GM21723 (cell line): Measurements from ENCODE around the gene ZNF275.
"Not testable (repeated sequence)": the region's sequence is repeated elsewhere in the genome, so short reads cannot be mapped to it uniquely, and the experiment has no call there.

Experiments used
- ATAC-seq: cut with Tn5 transposase; IDR thresholded peaks from one replicate; pipeline ENCODE4 v1.9.1; 2021; ENCODE audit warnings: mild to moderate bottlenecking, moderate library complexity; ENCODE audit not compliant: unreplicated experiment

ZNF275 gene, protein sequence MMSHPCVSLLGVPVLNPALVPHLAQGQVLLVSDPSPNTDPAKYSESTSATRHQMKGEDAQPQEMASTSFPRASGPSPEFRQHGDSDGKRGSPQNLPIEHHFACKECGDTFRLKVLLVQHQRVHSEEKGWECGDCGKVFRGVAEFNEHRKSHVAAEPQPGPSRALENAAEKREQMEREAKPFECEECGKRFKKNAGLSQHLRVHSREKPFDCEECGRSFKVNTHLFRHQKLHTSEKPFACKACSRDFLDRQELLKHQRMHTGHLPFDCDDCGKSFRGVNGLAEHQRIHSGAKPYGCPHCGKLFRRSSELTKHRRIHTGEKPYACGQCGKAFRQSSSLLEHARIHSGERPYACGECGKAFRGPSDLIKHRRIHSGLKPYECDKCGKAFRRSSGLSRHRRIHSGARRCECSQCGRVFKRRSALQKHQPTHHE

DNA sequence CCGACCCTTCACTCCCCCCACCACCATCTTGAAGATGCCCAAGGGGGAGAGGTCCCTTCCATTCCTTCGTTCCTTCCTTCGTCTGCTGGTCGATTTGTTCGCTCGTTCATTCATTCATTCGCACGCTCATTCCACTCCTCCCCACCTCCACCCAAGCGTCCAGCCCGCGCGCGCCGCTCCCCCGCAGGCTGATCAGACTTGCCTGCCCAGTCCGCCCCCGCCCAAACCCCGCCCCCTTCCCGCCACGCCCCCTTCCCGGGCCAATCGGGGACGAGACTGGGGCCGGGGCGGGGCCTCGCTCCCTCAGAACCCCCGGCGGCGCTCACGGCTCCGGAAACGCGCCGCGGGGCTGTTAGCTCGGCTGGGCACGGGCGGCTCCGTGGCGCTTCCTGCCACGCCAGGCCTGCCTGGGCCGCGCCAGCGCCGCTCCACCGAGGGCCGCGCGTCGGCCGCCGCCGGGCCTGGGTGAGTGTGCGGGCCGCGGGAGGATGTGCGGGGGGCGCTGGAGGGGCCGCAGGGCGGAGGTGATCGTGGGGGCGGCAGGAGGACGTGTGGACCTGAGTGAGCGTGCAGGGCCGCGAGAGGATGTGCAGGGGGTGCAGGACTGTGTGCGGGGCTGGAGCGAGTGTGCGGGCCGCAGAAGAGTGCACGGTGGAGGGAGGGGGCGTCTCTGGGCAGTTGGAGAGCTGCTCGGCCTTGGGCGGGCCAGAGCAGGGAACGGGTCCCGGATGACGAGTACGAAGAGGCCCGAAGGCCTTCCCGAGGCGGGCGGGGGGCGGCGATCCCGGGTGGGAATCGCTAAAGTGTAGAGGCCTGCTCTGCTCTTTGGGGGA lies at the start of gene ZNF275:
TSS of gene ZNF275 (plus strand) at position 333 of the 833 bp plus-strand sequence. CDS start 2,527 bp downstream, outside the sequence.
- peak; percentile 83 for ATAC-seq

DNA sequence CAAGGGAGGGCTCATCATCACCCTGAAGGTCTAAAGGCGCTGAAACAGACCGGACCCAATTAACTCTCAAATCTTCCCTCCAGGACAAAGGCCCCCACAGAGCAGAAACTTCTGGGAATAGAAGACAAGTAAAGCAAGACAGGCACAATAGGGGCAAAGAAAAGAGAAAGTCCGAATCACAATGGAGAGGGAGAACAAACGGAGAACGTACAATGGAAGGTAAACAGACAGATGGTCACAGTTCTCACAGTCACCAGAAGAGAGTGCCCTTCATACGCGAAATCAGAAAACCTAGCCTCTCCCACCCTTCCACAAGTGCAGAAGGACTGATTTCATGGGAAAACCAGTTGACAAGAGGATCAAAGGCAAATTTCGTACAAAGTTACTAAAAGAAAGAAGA lies 48.3 kb upstream of the ZNF275 start:
- ATAC-seq: not testable (repeated sequence)

GRCh38 chrX:153288807-153289206 lies 45.1 kb upstream of the ZNF275 start:
- ATAC-seq: not testable (repeated sequence)

DNA sequence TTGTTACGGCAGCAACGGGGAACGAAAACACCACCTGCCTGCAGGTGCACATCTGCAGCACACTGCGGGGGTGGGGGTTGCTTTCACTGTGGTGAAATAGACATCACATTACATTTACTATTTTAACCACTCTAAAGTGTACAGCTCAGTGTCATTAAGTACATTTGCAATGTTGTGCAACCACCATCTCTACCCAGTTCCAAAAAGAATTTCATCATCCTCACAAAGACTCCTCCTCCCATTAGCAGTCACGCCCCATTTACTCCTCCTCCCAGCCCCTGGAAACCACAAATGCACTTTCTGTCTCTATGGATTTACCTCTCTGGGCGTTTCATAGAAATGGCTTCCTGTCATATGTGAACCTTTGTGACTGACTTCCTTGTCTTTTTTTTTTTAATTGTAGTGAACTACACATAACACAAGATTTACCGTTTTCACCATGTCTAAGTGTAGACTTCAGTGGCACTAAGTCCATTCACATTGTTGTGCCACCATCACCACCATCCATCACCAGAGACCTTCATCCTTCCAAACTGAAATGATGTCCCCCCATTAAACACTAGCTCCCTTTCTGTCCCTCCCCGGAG lies 40.4 kb upstream of the ZNF275 start:
- peak; percentile 67 for ATAC-seq

- no peak for ATAC-seq
Measured at GRCh38 chrX:153297376-153297775, 36.6 kb upstream of the ZNF275 start.

- ATAC-seq: no peak
Measured at GRCh38 chrX:153299855-153300254, 34.1 kb upstream of the ZNF275 start.

GRCh38 chrX:153301746-153302145 lies 32.2 kb upstream of the ZNF275 start:
- no peak for ATAC-seq

- no peak for ATAC-seq
Measured at GRCh38 chrX:153302796-153303195, 31.2 kb upstream of the ZNF275 start.

GRCh38 chrX:153303276-153304262 lies 30.4 kb upstream of the ZNF275 start:
- no peak for ATAC-seq

DNA sequence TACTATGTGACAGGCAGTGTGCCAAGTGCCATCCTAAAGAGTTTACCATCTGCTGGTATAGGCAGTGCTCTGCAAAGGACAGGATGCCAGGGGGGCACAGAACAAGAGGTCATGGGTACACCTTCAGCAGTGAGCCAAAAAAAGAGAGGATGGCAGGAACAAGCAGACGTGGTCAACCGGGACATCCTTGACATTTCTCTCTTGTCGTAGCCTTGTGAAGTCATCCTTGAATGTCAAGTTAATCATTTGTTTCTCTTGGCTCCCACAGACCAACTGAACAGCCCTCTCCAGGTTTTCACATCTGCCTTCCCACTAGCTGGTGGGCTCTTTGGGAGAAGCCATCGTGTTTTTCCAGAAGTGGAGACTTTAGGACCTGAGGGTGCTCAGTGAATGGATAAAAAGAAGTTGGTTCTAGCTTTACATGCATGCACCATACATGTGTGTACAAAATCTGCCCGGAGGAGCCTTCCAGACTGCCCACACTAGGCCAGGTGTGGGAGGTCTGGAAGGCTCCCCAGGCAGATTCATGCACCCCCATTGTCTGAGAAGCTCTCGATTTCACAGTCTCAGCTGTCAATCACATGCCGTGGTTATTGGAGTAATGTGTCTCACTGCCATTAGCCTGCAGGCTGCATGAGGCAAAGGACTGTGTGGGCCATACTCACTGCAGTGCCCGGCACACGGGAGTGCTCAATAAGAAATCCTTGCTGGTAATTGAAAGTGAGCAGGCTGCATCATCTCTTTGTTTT lies 28.8 kb upstream of the ZNF275 start:
- ATAC-seq: no peak

GRCh38 chrX:153305972-153306371 lies 28.0 kb upstream of the ZNF275 start:
- no peak for ATAC-seq

DNA sequence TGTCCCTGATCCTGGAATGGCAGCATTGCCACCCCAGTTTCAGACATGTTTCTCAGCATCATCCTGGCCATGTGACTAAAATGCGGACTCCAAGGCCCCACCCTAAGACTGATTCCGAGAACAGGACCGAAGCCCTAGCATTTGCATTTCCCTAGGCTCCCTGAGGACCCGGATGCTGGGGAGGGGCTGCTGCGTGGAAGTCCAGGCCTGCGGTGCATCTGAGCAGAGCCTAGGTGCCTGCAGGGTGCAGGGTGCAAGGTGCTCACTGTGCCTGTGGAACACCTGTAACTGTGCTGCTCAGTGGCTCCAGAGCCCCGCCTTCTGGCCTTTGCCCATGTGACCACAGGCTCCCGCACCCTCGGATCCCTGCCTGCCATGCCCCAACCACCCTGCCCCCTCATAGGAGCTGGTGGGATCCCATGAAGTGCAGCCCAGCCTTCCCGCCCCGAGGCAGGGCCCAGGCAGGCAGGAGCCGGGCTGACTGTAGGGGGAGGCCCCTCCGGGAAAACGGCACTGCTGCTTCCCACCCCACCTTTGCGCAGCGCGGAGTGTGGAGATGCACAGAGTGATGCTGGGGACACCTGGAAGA lies 27.3 kb upstream of the ZNF275 start:
- no peak for ATAC-seq

DNA sequence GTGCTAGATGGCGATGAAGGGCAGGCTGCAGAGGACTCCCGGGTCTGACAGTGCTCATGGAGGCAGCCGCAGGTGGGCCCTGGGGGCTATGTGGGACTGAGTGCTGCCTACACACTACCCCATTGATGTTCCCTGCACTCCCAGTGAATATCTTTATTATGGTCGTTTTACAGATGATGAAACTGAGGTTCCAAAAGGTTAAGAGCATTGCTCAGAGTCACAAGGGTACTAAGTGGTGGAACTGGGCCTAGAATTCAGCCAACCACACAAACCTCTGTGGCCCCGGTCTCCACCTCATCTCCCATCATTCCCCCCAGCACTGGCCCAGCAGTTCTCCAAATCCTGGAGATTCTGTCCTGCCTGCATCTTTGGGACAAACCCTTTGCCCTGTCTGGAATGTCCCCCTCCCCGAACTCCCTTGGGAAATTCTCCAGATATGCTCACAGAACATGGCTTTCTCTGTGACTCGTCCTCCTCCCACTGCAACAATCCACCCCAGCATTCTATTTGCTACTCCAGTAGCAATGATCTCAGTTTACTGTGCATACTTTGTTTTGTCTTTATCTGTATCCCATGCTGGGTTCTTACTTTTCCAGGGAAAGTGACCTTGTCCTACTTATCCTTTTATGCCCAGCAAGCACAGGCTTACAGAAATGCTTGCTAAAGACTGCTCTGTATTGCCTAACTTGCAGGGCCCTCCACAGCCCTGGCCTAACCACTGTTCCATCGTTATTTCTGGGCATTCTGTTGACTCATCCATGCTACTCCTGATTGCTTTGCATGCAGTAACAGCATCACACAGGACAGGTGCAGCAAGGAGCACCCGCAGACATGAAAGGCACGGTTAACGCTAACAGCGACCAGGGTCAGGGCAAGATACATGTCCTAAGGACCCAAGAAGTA lies 26.4 kb upstream of the ZNF275 start:
- ATAC-seq: no peak

- ATAC-seq: no peak
Measured at GRCh38 chrX:153310901-153311300, 23.1 kb upstream of the ZNF275 start.

- no peak for ATAC-seq
Measured at GRCh38 chrX:153312041-153312440, 21.9 kb upstream of the ZNF275 start.

GRCh38 chrX:153312842-153313241 lies 21.1 kb upstream of the ZNF275 start:
- no peak for ATAC-seq

- no peak for ATAC-seq
Measured at GRCh38 chrX:153317306-153317705, 16.6 kb upstream of the ZNF275 start.
